HEK293T (cell line): Measurements from ENCODE around the gene EXOC3L1.

Experiments
- BHLHE40 ChIP-seq: fragments of 450-650 bp; IDR thresholded peaks from 2 replicates; pipeline ENCODE4 v1.6.1; 2016; ENCODE audit warnings: mild to moderate bottlenecking, moderate library complexity, borderline replicate concordance
- ELF4 ChIP-seq: fragments of 450-650 bp; IDR thresholded peaks from 2 replicates; pipeline ENCODE4 v1.6.1; 2017; ENCODE audit warnings: antibody characterized with exemption
- FOXK2 ChIP-seq: fragments of 450-650 bp; IDR thresholded peaks from 2 replicates; pipeline ENCODE4 v1.6.1; 2016; ENCODE audit warnings: mild to moderate bottlenecking
- FOXM1 ChIP-seq: fragments of 450-650 bp; IDR thresholded peaks from 2 replicates; pipeline ENCODE4 v1.6.1; 2017; ENCODE audit warnings: mild to moderate bottlenecking, borderline replicate concordance
- HDGF ChIP-seq: fragments of 450-650 bp; IDR thresholded peaks from 2 replicates; pipeline ENCODE4 v1.6.1; 2017; ENCODE audit warnings: antibody characterized with exemption, borderline replicate concordance
- NFRKB ChIP-seq: fragments of 450-650 bp; IDR thresholded peaks from 2 replicates; pipeline ENCODE4 v1.6.1; 2016; ENCODE audit warnings: mild to moderate bottlenecking, moderate library complexity
- SP1 ChIP-seq: fragments of 450-650 bp; IDR thresholded peaks from 2 replicates; pipeline ENCODE4 v1.6.1; 2017
- SUZ12 ChIP-seq: fragments of 450-650 bp; IDR thresholded peaks from 2 replicates; pipeline ENCODE4 v1.6.1; 2016; ENCODE audit warnings: mild to moderate bottlenecking
- TARDBP ChIP-seq: fragments of 450-650 bp; IDR thresholded peaks from 2 replicates; pipeline ENCODE4 v1.6.1; 2016

DNA sequence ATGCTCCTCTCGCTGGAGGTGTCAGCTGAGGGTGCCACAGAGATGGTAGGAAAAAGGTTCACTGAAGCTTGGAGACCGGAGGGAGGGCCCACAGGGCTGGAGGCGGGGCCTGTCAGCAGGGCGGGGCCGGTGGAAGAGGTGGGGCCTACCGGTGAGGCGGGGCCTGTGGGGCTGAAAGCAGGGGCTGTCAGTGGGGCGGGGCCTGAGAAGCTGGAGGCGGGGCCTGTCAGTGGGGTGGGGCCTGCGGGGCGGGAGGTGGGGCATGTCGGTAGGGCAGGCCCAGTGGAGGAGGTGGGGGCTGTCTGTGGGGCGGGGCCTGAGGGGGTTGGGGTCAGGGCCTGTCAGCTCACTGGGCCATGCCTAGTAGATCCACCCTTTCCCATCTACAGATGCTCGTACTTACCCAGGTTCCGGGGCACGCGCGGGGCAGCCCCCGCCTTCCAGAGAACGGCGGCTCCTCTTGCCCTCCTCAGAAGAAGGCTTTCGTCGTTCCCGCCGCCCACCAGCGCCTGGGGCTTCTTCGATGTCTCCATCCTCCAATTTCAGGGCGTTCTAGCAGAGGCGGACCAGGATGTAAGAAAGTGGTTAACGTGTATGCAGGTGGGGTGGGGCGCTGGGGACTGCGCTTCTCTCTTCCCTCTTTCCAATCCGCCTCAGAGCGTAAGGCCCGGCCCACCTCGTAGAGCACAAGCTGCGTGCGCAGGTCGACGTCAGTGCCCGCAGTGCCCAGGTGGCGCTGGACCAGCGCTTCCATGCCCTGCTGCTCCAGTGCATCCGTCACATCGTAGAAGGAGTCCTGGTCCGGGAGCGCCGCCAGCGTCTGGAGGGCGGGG is 46.8 kb upstream of the EXOC3L1 start:
- TF ChIP-seq FOXK2, result no peak
- TF ChIP-seq FOXM1, result no peak
- TF ChIP-seq TARDBP, result no peak
- no peak for TF ChIP-seq BHLHE40
- TF ChIP-seq HDGF, result no peak
- no peak for TF ChIP-seq ELF4
- no peak for TF ChIP-seq SUZ12
- no peak for TF ChIP-seq SP1
- no peak for TF ChIP-seq NFRKB
